GM12878 (cell line): Measurements from ENCODE around the gene SNX10. TPM values are rescaled to one million over a fixed set of nuclear protein-coding genes. Genes with fewer than 3 reads are reported as not detected.
A peak's percentile ranks its signal among the peaks of the same experiment; 100 is the strongest.

ENCODE experiments used
- BCLAF1 ChIP-seq: fragments of 450-650 bp; IDR thresholded peaks from 2 replicates; pipeline ENCODE4 v1.6.1; 2017; ENCODE audit warnings: antibody characterized with exemption, mild to moderate bottlenecking, moderate library complexity
- CBX3 ChIP-seq: fragments of 200-600 bp; sonication (generic); IDR thresholded peaks from 2 replicates; pipeline ENCODE4 v1.6.1; 2016; ENCODE audit warnings: low read depth, borderline replicate concordance
- CBX5 ChIP-seq: sonication (generic); IDR thresholded peaks from 2 replicates; pipeline ENCODE4 v1.6.1; 2016; ENCODE audit warnings: low read depth, moderate library complexity, mild to moderate bottlenecking, inconsistent platforms
- CREB1 ChIP-seq: IDR thresholded peaks from 2 replicates; pipeline ENCODE4 v1.6.1; 2012; ENCODE audit warnings: low read depth, mild to moderate bottlenecking, inconsistent platforms
- E4F1 ChIP-seq: fragments of 450-650 bp; IDR thresholded peaks from 2 replicates; pipeline ENCODE4 v1.6.1; 2018; ENCODE audit warnings: borderline replicate concordance, mild to moderate bottlenecking; ENCODE audit not compliant: partially characterized antibody
- GATAD2B ChIP-seq: fragments of 450-650 bp; conservative IDR thresholded peaks from 2 replicates; pipeline ENCODE4 v1.6.1; 2017; ENCODE audit warnings: low read depth, mild to moderate bottlenecking, moderate library complexity
- HDGF ChIP-seq: fragments of 450-650 bp; IDR thresholded peaks from 2 replicates; pipeline ENCODE4 v1.6.1; 2016; ENCODE audit warnings: antibody characterized with exemption
- MEF2B ChIP-seq: fragments of 450-650 bp; IDR thresholded peaks from 2 replicates; pipeline ENCODE4 v1.6.1; 2018; ENCODE audit warnings: mild to moderate bottlenecking, moderate library complexity; ENCODE audit not compliant: partially characterized antibody, poor library complexity, severe bottlenecking
- RAD51 ChIP-seq: fragments of 450-650 bp; IDR thresholded peaks from 2 replicates; pipeline ENCODE4 v1.6.1; 2016; ENCODE audit warnings: moderate library complexity, mild to moderate bottlenecking, inconsistent platforms
- RFX5 ChIP-seq: IDR thresholded peaks from 2 replicates; pipeline ENCODE4 v1.6.1; 2011; ENCODE audit warnings: low read depth, low read length, improper control_type of control experiment
- TCF7 ChIP-seq: IDR thresholded peaks from 2 replicates; pipeline ENCODE4 v1.6.1; 2014; ENCODE audit warnings: antibody characterized with exemption, borderline replicate concordance
- YY1 ChIP-seq: IDR thresholded peaks from 2 replicates; pipeline ENCODE4 v1.6.1; 2011; ENCODE audit warnings: low read depth, mild to moderate bottlenecking, low read length
- ZNF274 ChIP-seq: IDR thresholded peaks from one replicate; pipeline ENCODE4 v1.8.0; 2011; ENCODE audit not compliant: insufficient read length, insufficient read depth
- polyA plus RNA-seq, 11 experiments: library from polyadenylated mRNA; depleted of rRNA in 4 of 11; unstranded in 6 of 11; stranded (reverse) in 5 of 11; fragments of >200 nt; fragmentation: Nextera tagmentation in 4 of 11; fragmentation: Illumina TruSeq in 1 of 11; extraction: Ambion mirVana in 4 of 11; extraction: Trizol in 1 of 11; gene quantifications; 1 replicate in 1 of 11; 2 replicates in 10 of 11; pipeline versions ENCODE4 v1.2.1 to v1.2.3, GENCODE V29; 2011 to 2016; ENCODE audit warnings: inconsistent platforms in 2 of 11, missing spikeins in 2 of 11, low read depth in 1 of 11
- total RNA-seq, 4 experiments: library from RNA; depleted of rRNA in 3 of 4; stranded (reverse); fragments of >200 nt in 3 of 4; fragmentation: Illumina TruSeq in 1 of 4; extraction: Trizol in 1 of 4; gene quantifications; 2 replicates each; pipeline versions ENCODE4 v1.2.1 to v1.2.3, GENCODE V29; 2013 to 2021
- TF ChIP-seq, protein P1 (sequence below): fragments of 450-650 bp; IDR thresholded peaks from 2 replicates; pipeline ENCODE4 v1.6.1; 2016; ENCODE audit warnings: mild to moderate bottlenecking
- TF ChIP-seq, protein P2 (sequence below): fragments of 150-350 bp; IDR thresholded peaks from 2 replicates; pipeline ENCODE4 v1.6.1; 2014; ENCODE audit warnings: mild to moderate bottlenecking, low read depth, low read length
- TF ChIP-seq, protein P3 (sequence below): fragments of 450-650 bp; IDR thresholded peaks from 2 replicates; pipeline ENCODE4 v1.6.1; 2017; ENCODE audit warnings: mild to moderate bottlenecking, moderate library complexity
- TF ChIP-seq, protein P4 (sequence below): IDR thresholded peaks from 2 replicates; pipeline ENCODE4 v1.6.1; 2012; ENCODE audit warnings: low read depth, low read length, improper control_type of control experiment

The SNX10 gene
- total and polyA plus RNA-seq, 10 of the 15 experiments (the other 5 are each of a cell fraction or from before 2014, with no cell fraction given): 22.0 to 56.2 (median 30.1) TPM

GRCh38 chr7:26348234-26348851, 56.7 kb downstream of the SNX10 start (continued):
- TF ChIP-seq, protein P1, sequence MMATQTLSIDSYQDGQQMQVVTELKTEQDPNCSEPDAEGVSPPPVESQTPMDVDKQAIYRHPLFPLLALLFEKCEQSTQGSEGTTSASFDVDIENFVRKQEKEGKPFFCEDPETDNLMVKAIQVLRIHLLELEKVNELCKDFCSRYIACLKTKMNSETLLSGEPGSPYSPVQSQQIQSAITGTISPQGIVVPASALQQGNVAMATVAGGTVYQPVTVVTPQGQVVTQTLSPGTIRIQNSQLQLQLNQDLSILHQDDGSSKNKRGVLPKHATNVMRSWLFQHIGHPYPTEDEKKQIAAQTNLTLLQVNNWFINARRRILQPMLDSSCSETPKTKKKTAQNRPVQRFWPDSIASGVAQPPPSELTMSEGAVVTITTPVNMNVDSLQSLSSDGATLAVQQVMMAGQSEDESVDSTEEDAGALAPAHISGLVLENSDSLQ: no peak
- TF ChIP-seq GATAD2B (peak; percentile 48; the same call in 1 of the 2 replicates), RAD51 (peak; percentile 55; the same call in 1 of the 2 replicates), TCF7 (no peak), RFX5 (no peak), HDGF (no peak; the same call in 1 of the 2 replicates), CBX3 (no peak), YY1 (no peak), BCLAF1 (no peak), CBX5 (no peak), MEF2B (peak; percentile 69), CREB1 (no peak), ZNF274 (no peak), E4F1 (no peak)
- TF ChIP-seq, protein P2, sequence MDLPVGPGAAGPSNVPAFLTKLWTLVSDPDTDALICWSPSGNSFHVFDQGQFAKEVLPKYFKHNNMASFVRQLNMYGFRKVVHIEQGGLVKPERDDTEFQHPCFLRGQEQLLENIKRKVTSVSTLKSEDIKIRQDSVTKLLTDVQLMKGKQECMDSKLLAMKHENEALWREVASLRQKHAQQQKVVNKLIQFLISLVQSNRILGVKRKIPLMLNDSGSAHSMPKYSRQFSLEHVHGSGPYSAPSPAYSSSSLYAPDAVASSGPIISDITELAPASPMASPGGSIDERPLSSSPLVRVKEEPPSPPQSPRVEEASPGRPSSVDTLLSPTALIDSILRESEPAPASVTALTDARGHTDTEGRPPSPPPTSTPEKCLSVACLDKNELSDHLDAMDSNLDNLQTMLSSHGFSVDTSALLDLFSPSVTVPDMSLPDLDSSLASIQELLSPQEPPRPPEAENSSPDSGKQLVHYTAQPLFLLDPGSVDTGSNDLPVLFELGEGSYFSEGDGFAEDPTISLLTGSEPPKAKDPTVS: no peak
- TF ChIP-seq, protein P3, sequence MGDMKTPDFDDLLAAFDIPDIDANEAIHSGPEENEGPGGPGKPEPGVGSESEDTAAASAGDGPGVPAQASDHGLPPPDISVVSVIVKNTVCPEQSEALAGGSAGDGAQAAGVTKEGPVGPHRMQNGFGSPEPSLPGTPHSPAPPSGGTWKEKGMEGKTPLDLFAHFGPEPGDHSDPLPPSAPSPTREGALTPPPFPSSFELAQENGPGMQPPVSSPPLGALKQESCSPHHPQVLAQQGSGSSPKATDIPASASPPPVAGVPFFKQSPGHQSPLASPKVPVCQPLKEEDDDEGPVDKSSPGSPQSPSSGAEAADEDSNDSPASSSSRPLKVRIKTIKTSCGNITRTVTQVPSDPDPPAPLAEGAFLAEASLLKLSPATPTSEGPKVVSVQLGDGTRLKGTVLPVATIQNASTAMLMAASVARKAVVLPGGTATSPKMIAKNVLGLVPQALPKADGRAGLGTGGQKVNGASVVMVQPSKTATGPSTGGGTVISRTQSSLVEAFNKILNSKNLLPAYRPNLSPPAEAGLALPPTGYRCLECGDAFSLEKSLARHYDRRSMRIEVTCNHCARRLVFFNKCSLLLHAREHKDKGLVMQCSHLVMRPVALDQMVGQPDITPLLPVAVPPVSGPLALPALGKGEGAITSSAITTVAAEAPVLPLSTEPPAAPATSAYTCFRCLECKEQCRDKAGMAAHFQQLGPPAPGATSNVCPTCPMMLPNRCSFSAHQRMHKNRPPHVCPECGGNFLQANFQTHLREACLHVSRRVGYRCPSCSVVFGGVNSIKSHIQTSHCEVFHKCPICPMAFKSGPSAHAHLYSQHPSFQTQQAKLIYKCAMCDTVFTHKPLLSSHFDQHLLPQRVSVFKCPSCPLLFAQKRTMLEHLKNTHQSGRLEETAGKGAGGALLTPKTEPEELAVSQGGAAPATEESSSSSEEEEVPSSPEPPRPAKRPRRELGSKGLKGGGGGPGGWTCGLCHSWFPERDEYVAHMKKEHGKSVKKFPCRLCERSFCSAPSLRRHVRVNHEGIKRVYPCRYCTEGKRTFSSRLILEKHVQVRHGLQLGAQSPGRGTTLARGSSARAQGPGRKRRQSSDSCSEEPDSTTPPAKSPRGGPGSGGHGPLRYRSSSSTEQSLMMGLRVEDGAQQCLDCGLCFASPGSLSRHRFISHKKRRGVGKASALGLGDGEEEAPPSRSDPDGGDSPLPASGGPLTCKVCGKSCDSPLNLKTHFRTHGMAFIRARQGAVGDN: peak; percentile 92
- TF ChIP-seq, protein P4, sequence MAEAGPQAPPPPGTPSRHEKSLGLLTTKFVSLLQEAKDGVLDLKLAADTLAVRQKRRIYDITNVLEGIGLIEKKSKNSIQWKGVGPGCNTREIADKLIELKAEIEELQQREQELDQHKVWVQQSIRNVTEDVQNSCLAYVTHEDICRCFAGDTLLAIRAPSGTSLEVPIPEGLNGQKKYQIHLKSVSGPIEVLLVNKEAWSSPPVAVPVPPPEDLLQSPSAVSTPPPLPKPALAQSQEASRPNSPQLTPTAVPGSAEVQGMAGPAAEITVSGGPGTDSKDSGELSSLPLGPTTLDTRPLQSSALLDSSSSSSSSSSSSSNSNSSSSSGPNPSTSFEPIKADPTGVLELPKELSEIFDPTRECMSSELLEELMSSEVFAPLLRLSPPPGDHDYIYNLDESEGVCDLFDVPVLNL: no peak
